GM18517 (cell line): ENCODE results near the gene MPP1.

Experiments used
- ATAC-seq: cut with Tn5 transposase; IDR thresholded peaks from one replicate; pipeline ENCODE4 v1.9.1; 2021; ENCODE audit warnings: mild to moderate bottlenecking, moderate library complexity; ENCODE audit not compliant: unreplicated experiment

MPP1 gene

GRCh38 chrX:154733066-154733425 lies 72.2 kb downstream of the MPP1 start:
- ATAC-seq, result no peak

GRCh38 chrX:154732421-154733065 lies 72.7 kb downstream of the MPP1 start:
- no peak for ATAC-seq

- ATAC-seq, result no peak
Measured at GRCh38 chrX:154731881-154732280, 73.4 kb downstream of the MPP1 start.

GRCh38 chrX:154731184-154731583 lies 74.1 kb downstream of the MPP1 start:
- no peak for ATAC-seq

GRCh38 chrX:154730253-154730891 lies 74.9 kb downstream of the MPP1 start:
- ATAC-seq, result no peak

- ATAC-seq, result no peak
Measured at GRCh38 chrX:154729439-154729838, 75.8 kb downstream of the MPP1 start.
